ENCODE results near the gene MAP3K1. TPM values are rescaled to one million over a fixed set of nuclear protein-coding genes. Genes with fewer than 3 reads are reported as not detected.
"Not testable (repeated sequence)": the region's sequence is repeated elsewhere in the genome, so short reads cannot be mapped to it uniquely, and the experiment has no call there.

MAP3K1 gene
- 5.4 and 7.7 TPM in 2 replicates for polyA plus RNA-seq (2011; rRNA removed)
- 10.9 and 18.9 TPM in 2 replicates for polyA minus RNA-seq (2011; rRNA and poly(A)+ RNA removed)

DNA sequence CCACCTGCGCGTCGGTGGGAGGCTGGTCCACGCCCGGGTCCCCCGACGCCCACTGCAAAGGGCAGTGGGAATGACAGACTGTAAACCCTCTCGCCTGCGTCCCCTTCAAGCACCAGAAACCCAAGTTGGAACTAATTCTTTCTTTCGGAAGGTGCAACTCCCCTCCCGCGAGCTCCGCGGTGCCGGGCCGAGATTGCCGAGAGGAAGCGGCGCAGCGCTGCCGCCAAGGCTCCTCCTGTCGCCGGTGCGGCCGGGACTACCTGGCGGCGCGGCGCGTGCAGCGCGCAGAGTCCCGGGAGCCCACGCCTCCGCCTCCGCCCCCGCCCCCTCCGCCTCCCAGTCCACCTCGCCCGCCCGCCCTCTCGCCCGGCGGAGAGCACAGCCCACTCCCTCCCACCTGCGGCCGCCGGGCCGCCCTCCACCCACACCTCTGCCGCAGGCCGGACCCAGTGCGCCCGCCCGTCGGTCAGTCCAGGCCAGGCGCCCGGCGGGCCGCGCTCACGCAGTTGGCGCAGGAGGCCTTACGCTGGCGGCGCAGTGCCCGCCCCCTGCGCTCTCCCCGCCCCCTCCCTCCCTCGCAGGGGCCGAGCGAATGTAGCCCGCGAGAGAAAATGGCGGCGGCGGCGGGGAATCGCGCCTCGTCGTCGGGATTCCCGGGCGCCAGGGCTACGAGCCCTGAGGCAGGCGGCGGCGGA, at the start of gene MAP3K1:
Gene MAP3K1, plus strand, starts transcription at position 587 of the 695 bp plus-strand sequence. Its CDS starts 25 bp downstream, at position 612.
- Histone ChIP-seq H3K27me3 (ENCODE audit: control insufficient read depth, insufficient read depth, low read length) (peaks cover 2% of the 10 kb centered on the region), H3K9me3 (ENCODE audit: control insufficient read depth, insufficient read depth, low read length) (no peaks in the 10 kb centered on the region; the same call in 1 of the 2 replicates), H3K27ac (ENCODE audit: low read depth, low read length) (no peak within 1 kb of the TSS), H3K4me3 (ENCODE audit: low read depth, low read length) (peak within 1 kb of the TSS; percentile 76)
- TF ChIP-seq, protein P1, sequence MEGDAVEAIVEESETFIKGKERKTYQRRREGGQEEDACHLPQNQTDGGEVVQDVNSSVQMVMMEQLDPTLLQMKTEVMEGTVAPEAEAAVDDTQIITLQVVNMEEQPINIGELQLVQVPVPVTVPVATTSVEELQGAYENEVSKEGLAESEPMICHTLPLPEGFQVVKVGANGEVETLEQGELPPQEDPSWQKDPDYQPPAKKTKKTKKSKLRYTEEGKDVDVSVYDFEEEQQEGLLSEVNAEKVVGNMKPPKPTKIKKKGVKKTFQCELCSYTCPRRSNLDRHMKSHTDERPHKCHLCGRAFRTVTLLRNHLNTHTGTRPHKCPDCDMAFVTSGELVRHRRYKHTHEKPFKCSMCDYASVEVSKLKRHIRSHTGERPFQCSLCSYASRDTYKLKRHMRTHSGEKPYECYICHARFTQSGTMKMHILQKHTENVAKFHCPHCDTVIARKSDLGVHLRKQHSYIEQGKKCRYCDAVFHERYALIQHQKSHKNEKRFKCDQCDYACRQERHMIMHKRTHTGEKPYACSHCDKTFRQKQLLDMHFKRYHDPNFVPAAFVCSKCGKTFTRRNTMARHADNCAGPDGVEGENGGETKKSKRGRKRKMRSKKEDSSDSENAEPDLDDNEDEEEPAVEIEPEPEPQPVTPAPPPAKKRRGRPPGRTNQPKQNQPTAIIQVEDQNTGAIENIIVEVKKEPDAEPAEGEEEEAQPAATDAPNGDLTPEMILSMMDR (IDR thresholded peaks at IDR 0.05; ENCODE audit: low read depth, low read length) = no peak
- CTCF ChIA-PET = no interaction called here
- DNase-seq (ENCODE audit: low read depth, low spot score) = no peak
- POLR2A ChIA-PET = no interaction called here

DNA sequence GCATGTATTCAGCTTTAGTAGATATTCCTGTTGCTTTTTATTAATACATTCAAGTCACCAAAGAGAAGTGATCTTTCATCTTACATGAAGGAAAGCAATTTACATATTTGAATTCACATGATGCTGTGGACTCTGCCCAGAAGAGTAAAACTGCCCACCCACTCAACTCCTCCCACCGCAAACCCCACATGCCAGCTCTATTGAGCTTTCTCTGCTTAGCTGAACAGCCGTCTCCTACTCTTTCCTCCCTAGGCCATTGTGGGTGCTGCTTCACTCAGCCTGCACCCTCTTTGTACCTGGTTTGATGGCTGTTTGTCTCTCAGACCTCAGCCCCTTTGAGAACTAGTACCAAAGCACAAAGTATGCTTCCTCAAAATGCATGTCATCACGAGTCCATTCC, 48.4 kb upstream of the MAP3K1 start:
- no peak for DNase-seq (ENCODE audit: low read depth, low spot score)
- TF ChIP-seq, protein P1 (IDR thresholded peaks at IDR 0.05; ENCODE audit: low read depth, low read length) = no peak
- POLR2A ChIA-PET = no interaction called here
- Histone ChIP-seq H3K4me3 (ENCODE audit: low read depth, low read length) (no peak overlapping the region), H3K27me3 (ENCODE audit: control insufficient read depth, insufficient read depth, low read length) (no peaks in the 10 kb centered on the region), H3K9me3 (ENCODE audit: control insufficient read depth, insufficient read depth, low read length) (no peaks in the 10 kb centered on the region), H3K27ac (ENCODE audit: low read depth, low read length) (no peak overlapping the region)
- CTCF ChIA-PET = no interaction called here

- POLR2A ChIA-PET = no interaction called here
- TF ChIP-seq, protein P1 (IDR thresholded peaks at IDR 0.05; ENCODE audit: low read depth, low read length) = no peak
- CTCF ChIA-PET = no interaction called here
- peaks cover 6% of the 10 kb centered on the region for H3K27me3 ChIP-seq (ENCODE audit: control insufficient read depth, insufficient read depth, low read length)
- H3K4me3 ChIP-seq (ENCODE audit: low read depth, low read length) = no peak overlapping the region
- no peak for DNase-seq (ENCODE audit: low read depth, low spot score)
- H3K27ac ChIP-seq (ENCODE audit: low read depth, low read length) = no peak overlapping the region
- H3K9me3 ChIP-seq (ENCODE audit: control insufficient read depth, insufficient read depth, low read length) = no peaks in the 10 kb centered on the region
Observed at GRCh38 chr5:56769875-56770604, 45.3 kb upstream of the MAP3K1 start.

DNA sequence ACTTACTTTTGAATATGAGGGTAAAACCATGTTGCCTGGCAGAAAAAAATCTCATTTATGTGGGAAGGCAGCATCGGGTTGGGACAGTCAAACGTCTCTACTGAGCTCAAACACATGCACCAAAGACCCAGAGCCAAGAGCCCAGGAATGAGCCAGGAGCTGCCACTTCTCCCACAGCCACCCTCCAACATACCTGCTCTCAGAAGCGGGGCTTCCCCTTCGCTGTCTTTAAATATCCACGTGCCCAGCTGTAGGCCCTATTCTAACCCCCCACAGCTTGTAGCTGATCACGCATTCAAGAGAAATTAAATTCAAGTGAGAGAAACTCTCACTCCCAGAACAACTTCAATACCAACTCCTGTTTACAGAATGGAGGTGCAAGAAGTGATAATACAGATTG, 42.6 kb upstream of the MAP3K1 start:
- Histone ChIP-seq H3K27ac (ENCODE audit: low read depth, low read length) (no peak overlapping the region), H3K4me3 (ENCODE audit: low read depth, low read length) (no peak overlapping the region), H3K27me3 (ENCODE audit: control insufficient read depth, insufficient read depth, low read length) (peaks cover 6% of the 10 kb centered on the region), H3K9me3 (ENCODE audit: control insufficient read depth, insufficient read depth, low read length) (no peaks in the 10 kb centered on the region)
- no peak for DNase-seq (ENCODE audit: low read depth, low spot score)
- ChIA-PET CTCF (no interaction called here), POLR2A (no interaction called here)
- TF ChIP-seq, protein P1 (IDR thresholded peaks at IDR 0.05; ENCODE audit: low read depth, low read length) = no peak

- no peaks in the 10 kb centered on the region for H3K9me3 ChIP-seq (ENCODE audit: control insufficient read depth, insufficient read depth, low read length)
- H3K27me3 ChIP-seq (ENCODE audit: control insufficient read depth, insufficient read depth, low read length) = peaks cover 6% of the 10 kb centered on the region
- ChIA-PET CTCF (interaction anchor here (0.6 to 1.2 kb wide), 3 partner anchors 26 to 504 kb away, joined by 3 to 5 read pairs (median 3); no protein-coding TSS in a partner anchor), POLR2A (no interaction called here)
- no peak for DNase-seq (ENCODE audit: low read depth, low spot score)
- H3K27ac ChIP-seq (ENCODE audit: low read depth, low read length) = no peak overlapping the region
- H3K4me3 ChIP-seq (ENCODE audit: low read depth, low read length) = no peak overlapping the region
- TF ChIP-seq, protein P1 (IDR thresholded peaks at IDR 0.05; ENCODE audit: low read depth, low read length) = no peak
Observed at GRCh38 chr5:56774957-56775356, 40.4 kb upstream of the MAP3K1 start.

DNA sequence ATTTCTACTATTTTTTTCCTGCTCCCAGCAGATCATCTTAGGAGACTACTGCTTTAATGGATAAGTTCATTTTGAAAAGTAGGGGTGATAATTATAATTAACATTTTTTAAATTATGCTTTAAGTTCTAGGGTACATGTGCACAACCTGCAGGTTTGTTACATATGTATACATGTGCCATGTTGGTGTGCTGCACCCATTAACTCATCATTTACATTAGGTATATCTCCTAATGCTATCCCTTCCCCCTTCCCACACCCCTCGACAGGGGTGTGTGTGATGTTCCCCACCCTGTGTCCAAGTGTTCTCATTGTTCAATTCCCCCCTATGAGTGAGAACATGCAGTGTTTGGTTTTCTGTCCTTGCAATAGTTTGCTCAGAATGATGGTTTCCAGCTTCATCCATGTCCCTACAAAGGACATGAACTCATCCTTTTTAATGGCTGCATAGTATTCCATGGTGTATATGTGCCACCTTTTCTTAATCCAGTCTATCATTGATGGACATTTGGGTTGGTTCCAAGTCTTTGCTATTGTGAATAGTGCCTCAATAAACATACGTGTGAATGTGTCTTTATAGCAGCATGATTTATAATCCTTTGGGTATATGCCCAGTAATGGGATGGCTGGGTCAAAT, 39.0 kb upstream of the MAP3K1 start:
- H3K4me3 ChIP-seq (ENCODE audit: low read depth, low read length); DNase-seq (ENCODE audit: low read depth, low spot score); H3K27me3 ChIP-seq (ENCODE audit: control insufficient read depth, insufficient read depth, low read length); CTCF ChIA-PET; POLR2A ChIA-PET; H3K9me3 ChIP-seq (ENCODE audit: control insufficient read depth, insufficient read depth, low read length); H3K27ac ChIP-seq (ENCODE audit: low read depth, low read length): not testable (repeated sequence)
